IPS-11a (cell line): ENCODE results near the gene CTAGE4.
"Not testable (repeated sequence)": the region's sequence is repeated elsewhere in the genome, so short reads cannot be mapped to it uniquely, and the experiment has no call there.

Source experiments
- H3K4me3 ChIP-seq: one replicate; pipeline ENCODE4 v1.5.1; 2013; ENCODE audit warnings: low read depth, low read length, control low read depth

Gene CTAGE4, protein sequence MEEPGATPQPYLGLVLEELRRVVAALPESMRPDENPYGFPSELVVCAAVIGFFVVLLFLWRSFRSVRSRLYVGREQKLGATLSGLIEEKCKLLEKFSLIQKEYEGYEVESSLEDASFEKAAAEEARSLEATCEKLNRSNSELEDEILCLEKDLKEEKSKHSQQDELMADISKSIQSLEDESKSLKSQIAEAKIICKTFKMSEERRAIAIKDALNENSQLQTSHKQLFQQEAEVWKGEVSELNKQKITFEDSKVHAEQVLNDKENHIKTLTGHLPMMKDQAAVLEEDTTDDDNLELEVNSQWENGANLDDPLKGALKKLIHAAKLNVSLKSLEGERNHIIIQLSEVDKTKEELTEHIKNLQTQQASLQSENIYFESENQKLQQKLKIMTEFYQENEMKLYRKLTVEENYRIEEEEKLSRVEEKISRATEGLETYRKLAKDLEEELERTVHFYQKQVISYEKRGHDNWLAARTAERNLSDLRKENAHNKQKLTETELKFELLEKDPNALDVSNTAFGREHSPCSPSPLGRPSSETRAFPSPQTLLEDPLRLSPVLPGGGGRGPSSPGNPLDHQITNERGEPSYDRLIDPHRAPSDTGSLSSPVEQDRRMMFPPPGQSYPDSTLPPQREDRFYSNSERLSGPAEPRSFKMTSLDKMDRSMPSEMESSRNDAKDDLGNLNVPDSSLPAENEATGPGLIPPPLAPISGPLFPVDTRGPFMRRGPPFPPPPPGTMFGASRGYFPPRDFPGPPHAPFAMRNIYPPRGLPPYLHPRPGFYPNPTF

DNA sequence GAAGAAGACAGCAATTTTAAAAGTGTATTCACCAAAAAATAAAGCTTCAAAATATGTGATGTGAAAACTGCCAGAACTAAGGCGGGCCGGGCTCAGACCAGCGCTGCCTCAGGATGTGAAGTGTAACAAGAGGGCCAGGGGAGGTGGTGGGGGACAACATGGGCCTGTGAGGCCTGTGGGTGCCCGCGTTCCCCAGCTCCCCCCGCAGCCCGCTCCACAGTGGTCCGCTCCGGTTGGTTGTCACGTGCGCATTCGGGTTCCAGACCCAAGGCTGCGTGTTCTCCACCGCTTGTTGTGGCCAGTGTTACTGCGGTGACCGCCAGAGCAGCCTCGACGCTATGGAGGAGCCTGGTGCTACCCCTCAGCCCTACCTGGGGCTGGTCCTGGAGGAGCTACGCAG, at the start of gene CTAGE4:
CTAGE4 (plus strand) TSS at position 301 of the 400 bp plus-strand sequence; CDS start at position 339, 38 bp downstream.
- H3K4me3 ChIP-seq: not testable (repeated sequence)

DNA sequence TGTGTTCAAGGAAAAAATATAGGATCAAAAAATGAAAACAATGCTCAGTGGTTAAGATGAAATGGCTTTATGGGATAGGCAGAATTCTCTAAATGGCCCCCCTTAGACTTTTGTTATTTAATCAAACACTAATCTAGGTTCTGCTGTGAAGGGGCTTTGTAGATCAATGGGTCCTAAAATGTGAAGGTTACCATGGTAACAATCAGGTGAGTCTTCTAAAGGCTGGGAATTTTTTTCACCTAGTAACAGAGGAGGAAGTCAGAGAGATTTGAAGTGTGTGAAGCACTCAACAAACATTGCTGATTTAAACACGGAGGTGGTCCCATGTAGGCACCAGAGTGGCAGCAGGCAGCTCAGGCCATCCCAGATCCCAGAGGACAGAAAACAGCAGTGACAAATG, 49.1 kb upstream of the CTAGE4 start:
- no peak overlapping the region for H3K4me3 ChIP-seq

DNA sequence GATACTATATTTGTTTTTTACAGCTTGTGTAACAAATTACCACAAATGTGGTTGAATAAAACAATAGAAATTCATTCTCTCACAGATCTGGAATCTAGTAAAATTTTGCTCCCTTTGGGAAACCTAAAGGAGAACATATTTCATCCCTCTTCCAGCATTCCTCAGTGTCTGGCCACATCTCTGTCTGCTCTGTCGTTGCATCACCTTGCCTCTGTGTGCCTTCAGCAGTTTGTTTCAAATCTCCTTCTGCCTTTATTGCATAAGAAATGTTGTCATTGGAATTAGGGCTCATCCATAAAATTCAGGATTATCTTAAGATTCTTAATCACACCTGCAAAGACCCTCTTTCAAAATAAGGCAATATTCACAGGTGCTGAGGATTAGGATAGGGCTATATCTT, 45.8 kb upstream of the CTAGE4 start:
- no peak overlapping the region for H3K4me3 ChIP-seq

DNA sequence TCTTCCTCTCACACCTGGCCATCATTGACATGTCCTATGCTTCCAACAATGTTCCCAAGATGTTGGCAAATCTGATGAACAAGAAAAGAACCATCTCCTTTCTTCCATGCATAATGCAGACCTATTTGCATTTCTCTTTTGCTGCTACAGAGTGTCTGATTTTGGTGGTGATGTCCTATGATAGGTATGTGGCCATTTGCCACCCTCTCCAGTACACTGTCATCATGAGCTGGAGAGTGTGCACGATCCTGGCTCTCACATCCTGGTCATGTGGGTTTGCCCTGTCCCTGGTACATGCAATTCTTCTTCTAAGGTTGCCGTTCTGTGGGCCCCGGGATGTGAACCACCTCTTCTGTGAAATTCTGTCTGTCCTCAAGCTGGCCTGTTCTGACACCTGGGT, 41.1 kb upstream of the CTAGE4 start:
- no peak overlapping the region for H3K4me3 ChIP-seq

DNA sequence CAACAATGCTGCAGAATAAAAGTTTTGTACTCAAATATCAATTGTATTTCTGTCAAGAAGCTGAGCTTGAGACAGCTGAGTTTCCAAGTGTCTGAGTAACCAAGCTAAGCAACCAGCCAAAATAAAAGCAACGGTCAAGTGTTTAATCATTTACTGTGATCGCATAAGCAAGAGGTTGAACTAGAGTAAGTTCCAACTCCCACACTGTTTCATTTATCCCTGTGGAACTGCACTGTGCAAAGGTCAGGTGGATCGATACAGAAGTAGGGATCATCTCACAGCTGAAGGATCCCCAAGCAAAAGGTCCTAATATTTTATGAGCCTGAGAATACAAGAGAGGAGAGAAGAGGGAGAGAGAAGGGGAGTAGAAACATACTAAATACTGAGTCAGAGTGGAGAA, 38.8 kb upstream of the CTAGE4 start:
- no peak overlapping the region for H3K4me3 ChIP-seq

DNA sequence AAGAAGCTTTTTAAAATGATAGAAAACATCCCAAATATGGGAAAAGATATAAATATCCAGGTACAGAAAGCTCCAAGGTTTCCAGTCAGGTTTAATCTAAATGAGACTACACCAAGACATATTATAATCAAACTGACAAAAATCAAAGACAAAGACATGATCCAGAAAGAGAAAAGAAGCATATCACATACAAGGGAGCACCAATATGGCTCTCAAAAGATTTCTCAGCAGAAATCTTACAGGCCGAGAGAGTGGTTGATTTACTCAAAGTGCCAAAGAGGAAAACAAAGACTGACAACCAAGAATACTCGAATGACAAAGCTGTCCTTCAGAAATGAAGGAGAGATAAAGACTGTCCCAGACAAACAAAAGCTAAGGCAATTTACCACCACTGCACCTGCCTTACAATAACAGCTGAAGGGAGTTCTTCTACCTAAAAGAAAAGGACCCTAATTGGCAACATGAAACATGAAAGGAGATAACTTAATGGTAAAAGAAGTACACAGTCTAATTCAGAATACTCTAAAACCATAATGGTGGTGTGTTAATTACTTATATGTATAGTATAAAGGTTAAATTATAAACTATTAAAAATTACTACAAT, 34.9 kb upstream of the CTAGE4 start:
- H3K4me3 ChIP-seq: no peak overlapping the region

DNA sequence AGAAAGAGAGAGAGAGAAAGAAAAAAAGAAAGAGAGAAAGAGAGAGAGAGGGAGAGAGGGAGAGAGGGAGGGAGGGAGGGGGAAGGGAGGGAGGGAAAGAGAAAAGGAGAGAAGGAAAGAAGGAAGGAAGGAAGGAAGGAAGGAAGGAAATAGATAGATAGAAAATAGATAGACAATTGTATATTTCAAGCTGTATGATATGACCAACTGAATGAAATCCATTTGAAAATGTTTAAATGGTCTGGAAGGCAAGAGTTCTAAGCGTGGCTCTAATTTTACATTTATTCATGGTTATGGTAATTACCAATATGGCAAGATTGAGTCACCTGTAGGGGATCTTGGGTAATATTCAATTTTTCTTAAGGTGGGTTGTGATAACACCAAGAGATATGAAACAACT, 24.4 kb upstream of the CTAGE4 start:
- no peak overlapping the region for H3K4me3 ChIP-seq

DNA sequence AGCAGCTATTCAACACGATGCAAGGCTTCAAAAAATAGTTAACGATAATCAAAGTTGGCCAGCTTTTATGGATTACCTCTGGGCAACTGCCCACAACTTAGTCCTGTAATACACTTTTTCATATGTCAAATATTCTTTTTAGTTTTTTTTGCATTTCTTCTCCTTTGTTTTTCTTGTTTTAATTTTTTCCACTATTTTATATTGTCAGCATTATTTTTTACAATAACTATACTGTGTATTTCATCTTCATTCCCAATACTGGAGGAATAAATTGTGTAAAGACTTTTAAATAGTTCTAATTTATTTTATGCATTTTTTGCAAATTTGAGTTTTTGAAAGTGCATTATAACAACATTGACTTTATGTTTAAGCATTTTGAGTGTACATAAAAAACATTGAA, 18.5 kb upstream of the CTAGE4 start:
- no peak overlapping the region for H3K4me3 ChIP-seq

DNA sequence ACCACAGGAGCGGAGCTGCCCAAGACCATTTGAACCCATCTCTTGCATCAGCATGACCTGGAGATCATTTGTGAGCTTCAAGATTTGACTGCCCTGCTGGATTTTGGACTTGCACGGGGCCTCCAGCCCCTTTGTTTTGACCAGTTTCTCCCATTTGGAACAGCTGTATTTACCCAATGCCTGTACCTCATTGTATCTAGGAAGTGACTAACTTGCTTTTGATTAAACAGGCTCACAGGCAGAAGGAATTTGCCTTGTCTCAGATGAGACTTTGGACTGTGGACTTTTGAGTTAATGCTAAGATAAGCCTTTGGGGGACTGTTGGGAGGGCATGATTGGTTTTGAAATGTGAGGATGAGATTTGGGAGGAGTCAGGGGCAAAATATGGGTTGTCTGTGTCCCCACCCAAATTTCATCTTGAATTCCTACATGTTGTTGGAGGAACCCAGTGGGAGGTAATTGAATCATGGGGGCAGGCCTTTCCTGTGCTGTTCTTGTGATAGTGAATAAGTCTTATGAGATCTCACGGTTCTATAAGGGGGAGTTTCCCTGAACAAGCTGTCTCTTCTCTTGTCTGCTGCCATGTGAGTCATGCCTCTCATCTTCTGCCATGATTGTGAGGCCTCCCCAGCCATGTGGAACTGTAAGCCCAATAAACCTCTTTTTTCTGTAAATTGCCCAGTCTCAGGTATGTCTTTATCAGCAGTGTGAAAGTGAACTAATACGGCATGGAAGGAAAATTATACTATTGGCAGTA, 11.5 kb upstream of the CTAGE4 start:
- not testable (repeated sequence) for H3K4me3 ChIP-seq

DNA sequence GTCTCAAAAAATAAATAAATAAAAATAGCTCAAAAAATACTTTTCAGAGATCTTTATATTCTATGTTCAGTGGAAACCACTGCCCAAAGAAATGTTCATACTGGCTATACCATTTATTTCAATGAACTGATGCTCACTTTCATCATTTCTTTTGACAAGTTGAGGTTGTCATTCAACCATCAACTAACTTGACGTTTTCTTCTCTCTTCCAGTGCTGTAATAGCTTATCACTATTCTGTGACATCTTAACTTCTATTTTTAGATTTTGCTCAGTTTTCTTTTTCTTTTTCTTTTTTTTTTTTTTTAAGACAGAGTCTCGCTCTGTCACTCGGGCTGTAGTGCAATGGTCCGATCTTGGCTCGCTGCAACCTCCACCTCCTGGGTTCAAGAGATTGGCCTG, 8.7 kb upstream of the CTAGE4 start:
- no peak overlapping the region for H3K4me3 ChIP-seq

DNA sequence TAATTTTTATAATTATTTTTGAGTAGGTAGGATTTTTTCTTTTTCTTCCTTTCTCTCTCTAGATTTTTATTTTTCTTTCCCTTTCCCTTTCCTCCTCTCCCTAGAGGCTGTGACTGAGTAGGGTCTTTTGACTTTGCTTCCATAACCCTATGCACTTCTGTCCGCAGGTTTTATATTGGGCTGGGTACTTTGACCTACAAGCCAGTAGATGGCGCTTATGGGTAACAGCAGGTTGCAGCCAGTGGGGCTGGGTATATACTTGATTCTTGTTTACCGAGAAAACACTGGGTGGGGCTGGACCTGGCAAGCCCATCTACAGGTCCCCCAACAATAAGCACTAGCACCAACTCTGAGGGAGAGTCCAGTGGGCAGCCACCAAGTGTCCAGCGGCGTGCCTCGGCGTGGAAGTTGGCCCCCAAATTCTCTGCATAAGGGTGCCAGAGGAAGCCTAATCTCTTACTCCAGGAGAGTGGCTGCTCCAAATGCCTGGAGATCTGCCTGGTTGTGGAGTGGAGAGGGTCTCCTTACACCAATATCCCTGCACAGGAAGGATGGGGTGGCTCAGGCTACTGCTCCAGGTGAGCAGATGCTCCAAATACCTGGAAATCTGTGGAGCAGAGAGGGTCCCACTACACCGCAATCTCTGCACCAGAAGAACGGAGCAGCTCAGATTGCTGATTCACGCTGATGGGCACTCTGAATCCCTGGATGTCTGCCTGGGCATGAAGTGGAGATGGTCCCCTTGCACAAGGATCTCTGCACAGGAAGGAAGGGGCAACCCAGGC, 4.7 kb upstream of the CTAGE4 start:
- not testable (repeated sequence) for H3K4me3 ChIP-seq

DNA sequence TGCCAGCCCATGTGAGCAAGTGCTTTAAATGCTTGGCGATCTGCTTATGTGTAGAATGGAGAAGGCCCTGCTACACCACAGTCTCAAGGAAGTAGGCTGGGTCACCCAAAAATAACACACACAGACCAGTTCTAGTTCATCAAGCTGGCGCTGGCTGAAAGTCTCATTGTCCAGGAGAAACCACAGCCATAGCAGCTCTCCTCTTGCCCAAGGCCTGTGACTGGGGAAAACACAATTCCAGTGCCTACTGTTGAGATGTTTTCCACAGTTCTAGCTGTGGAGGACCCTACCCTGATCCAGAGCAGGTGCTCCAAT, 4.1 kb upstream of the CTAGE4 start:
- H3K4me3 ChIP-seq: not testable (repeated sequence)

DNA sequence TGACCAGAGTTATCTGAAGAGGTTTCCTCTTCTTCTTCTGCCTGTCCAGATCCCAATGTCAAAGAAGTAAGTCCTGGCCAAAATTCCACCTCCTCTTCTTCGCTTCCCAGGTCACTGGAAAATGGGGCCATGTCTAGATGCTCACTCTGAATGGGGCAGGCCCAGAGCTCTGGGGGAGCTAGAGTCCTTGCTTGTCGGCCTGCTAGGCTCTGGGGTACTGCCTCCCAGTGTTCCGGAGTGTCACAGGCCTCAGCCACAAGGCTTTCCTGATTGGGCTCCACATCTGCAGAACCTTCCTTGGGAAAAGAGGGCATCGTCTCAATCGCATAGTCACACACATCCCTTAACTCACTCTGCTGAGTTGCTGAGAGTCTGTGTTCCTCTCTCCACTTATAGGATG, 4.6 kb downstream of the CTAGE4 start:
- H3K4me3 ChIP-seq: not testable (repeated sequence)

DNA sequence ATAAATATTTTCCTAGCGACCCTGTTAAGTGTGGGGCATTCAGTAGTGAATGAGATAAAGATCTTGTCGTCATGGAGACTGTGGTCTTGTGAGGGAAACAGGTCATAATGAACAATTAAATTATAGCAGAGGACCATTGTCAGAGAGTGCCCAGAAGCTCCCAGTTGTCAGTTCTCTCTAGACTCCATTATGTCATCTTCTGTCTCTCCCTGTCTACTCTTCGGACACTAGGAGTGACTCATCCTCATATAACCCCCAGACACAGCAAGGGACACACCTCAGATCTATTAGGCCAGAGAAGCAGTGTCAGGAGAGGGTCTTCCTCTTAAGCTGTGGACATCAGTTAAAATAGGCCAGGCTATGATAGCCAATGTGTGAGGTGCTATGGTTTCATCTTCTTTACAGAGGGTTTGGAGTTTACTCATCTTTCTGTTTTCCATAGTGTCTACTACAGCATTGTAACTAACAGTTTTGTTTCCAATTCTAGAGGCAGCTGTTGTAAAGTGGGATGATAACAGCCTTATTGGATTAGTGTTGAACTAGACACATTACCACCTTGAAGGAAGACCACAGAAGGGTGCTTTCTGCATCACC, 5.4 kb downstream of the CTAGE4 start:
- not testable (repeated sequence) for H3K4me3 ChIP-seq

DNA sequence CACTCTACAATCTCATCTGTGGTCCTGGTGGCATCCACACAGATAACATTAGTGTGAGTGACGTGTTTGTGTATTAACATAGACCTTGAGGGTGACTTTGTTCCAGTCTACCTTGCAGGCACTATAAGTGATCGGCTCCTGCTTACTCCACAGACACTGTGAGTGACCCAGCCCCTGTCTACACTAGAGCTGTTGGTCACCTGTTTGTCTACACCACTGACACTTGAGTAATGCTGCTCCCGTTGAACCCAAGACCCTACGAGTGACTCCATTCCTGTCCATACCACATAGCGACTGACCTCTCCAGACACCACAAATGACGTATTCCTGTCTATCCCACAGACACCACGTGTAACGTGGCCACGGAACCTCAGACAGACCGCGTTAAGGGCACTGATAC, 10.5 kb downstream of the CTAGE4 start:
- H3K4me3 ChIP-seq: not testable (repeated sequence)

DNA sequence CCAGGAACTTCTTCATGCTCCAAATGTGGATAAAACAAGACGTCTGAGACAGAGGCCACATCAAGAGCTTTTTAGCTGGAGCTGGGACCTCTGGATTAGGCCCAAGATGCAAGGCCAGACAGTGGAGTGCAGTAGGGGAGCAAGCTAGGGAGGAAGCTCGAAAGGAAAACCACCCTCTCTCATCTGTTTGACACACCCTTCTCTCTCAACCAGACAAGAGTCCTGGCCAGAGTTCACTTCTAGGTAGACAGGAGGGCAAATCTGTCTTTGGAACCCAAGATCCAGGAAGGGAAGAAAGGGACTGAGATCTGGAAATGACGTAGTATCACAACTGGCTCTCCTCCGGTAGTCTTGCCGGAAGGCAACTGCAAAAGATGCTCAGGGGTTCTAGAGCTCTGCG, 11.2 kb downstream of the CTAGE4 start:
- H3K4me3 ChIP-seq: not testable (repeated sequence)

DNA sequence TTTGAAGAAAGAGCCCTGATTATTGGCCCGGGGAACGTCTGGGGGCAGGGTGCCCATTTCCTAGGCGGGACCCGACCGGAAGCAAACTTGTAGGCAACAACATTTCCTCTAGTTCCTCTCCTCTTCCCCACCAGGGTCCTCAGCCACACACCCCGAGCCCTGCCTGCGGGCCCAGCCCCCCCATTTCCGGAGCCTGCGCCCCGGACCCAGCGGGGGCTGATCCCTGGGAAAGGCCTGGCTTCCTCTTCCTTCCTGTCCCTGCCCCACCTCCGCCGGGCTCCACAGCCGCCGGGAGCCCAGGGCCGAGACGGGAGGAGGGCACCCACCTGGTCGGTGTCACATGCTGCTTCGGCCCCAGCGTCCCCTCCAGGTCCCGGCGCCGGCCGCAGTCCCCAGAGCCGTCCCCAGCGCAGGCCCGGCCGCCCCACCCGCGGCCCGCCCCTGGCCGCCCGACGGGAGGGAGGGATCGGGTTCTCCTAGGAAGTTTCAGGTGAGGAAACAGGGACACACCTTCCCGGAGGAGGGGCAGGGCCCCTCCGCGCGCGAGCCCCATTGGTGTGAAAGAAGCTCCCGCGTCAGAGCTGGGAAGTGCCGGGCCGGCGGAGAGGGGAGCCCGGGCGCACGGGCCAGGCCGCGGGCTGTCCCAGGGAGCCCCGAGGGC, 12.1 kb downstream of the CTAGE4 start, which contains the start of gene ARHGEF35:
ARHGEF35 (minus strand) TSS at position 622 of the 661 bp plus-strand sequence. CDS start 7,450 bp downstream, outside the sequence.
- H3K4me3 ChIP-seq: not testable (repeated sequence)

DNA sequence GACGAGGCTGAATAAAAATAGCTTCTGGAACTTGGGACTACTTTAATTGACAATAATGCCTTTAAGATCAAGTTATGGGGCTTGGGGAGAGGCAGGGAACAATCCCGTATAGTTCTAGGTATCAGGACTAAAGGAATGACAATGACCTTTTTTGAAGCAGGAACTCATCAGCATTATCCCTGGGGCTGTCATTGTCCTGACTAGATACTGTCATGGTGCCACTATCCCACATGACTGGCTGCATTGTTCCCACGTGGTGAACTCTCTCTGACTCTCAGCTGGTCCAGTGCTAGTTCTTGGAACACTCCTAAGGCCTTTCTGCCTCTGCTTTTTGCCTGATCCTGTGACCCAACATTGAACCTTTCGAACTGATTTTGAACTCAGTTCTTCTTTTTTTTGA, 15.7 kb downstream of the CTAGE4 start:
- H3K4me3 ChIP-seq: not testable (repeated sequence)

DNA sequence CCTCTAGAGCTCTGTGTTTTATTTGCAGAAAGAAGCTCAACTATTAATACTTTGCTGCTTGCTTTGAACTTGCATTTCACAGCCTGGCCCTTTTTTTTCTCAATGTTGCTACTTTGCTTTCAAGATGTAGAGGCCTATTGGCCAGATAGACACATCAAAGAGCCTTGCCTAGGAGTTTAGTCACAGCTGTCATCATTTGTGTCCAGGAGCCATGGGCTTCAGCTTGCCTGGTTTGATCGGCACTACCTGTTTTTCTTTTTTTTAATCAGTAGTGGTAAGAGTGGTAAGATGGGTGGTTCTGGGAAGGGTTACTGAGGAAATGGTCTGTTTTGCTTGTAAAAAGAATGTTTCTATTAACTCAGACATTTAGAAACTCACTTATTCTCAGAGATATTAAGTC, 18.7 kb downstream of the CTAGE4 start:
- not testable (repeated sequence) for H3K4me3 ChIP-seq

DNA sequence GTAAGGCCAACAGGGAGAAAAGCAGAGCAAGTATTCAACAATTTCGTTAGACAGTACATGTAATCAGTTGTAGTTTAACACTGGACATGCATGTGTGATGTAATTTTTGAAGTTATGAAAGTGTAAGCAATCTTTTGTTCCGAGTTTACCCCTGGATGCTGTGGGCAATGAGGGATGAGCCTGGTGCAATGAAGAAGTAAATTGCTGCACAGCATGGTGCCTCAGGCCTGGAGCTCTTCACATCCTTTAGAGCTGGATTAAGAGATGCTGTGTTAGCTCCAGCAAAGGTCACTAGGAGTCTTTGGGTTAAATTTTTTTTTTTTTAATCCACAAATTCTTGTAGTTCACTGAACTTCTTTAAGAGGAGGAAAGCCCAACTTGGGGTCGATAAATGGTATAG, 19.8 kb downstream of the CTAGE4 start:
- not testable (repeated sequence) for H3K4me3 ChIP-seq
